ENCODE results near the gene SLC6A12.
"Not testable (repeated sequence)": the region's sequence is repeated elsewhere in the genome, so short reads cannot be mapped to it uniquely, and the experiment has no call there.

SLC6A12 gene

DNA sequence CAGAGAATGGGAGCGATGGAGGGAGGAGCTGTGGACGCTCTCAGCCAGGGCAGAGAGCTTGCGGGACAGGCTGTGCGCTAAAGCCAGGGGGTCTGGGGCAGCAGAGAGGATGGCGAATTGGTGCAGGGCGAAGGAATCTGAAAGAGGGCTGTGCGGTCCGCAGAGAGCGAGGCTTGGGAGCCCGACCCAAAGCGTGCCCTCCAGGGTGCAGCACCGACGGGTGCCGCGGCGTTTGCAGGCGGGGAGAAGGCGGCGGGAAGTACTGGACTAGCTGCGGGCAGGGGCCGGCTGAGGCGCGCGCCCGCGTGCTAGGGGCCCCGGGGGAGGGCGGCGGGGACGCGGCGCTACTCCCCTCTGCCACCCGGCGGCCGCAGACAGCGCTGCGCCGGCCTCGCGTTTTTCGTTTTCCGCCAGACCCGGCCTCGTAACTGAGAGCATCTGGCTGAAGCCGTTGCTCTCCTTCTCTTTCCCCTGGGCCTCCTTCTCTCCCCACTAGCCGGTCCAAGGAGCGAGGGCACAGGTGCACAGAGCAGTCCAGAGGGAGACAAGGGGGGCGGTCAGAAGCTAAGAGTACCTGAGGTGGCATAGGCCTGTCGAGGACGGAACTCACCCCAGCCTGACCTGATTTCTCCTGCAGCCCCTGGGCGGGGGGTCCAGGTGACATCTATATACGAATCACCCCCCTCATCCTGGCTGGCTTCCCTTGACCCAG is 24.9 kb downstream of the SLC6A12 start:
- TF ChIP-seq, protein P1, sequence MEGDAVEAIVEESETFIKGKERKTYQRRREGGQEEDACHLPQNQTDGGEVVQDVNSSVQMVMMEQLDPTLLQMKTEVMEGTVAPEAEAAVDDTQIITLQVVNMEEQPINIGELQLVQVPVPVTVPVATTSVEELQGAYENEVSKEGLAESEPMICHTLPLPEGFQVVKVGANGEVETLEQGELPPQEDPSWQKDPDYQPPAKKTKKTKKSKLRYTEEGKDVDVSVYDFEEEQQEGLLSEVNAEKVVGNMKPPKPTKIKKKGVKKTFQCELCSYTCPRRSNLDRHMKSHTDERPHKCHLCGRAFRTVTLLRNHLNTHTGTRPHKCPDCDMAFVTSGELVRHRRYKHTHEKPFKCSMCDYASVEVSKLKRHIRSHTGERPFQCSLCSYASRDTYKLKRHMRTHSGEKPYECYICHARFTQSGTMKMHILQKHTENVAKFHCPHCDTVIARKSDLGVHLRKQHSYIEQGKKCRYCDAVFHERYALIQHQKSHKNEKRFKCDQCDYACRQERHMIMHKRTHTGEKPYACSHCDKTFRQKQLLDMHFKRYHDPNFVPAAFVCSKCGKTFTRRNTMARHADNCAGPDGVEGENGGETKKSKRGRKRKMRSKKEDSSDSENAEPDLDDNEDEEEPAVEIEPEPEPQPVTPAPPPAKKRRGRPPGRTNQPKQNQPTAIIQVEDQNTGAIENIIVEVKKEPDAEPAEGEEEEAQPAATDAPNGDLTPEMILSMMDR (IDR thresholded peaks at IDR 0.05; ENCODE audit: insufficient read depth, low read depth, low read length, missing control alignments) = peak; percentile 54
- peak; percentile 39 for DNase-seq (ENCODE audit: low read depth)
- no peak overlapping the region for H3K4me3 ChIP-seq (ENCODE audit: low read depth, low read length)

DNA sequence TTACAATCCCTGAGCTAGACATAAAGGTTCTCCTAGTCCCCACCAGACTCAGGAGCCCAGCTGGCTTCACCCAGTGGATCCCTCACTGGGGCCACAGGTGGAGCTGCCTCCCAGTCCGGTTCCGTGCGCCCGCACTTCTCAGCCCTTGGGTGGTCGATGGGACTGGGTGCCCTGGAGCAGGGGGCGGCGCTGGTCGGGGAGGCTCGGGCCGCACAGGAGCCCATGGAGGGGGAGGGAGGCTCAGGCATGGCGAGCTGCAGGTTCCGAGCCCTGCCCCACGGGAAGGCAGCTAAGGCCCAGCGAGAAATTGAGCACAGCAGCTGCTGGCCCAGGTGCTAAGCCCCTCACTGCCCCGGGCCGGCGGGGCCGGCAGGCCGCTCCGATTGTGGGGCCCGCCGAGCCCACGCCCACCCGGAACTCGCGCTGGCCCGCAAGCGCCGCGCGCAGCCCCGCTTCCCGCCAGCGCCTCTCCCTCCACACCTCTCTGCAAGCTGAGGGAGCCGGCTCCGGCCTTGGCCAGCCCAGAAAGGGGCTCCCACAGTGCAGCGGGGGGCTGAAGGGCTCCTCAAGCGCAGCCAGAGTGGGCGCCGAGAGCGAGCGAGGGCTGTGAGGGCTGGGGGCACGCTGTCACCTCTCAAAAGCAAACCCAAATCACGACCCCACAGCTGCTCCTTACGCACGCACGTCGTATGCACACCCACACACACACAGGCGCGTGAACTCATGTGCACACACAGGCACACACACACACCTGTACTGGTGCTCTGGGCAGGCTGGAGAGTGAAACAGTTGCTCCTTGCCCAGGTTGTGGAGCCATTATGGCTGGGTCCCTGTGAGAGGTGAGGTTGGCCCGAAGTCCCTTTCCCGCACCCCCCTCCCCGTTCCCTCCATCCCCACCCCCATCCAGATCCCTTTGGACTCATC is 25.7 kb downstream of the SLC6A12 start:
- DNase-seq (ENCODE audit: low read depth); H3K4me3 ChIP-seq (ENCODE audit: low read depth, low read length): not testable (repeated sequence)

DNA sequence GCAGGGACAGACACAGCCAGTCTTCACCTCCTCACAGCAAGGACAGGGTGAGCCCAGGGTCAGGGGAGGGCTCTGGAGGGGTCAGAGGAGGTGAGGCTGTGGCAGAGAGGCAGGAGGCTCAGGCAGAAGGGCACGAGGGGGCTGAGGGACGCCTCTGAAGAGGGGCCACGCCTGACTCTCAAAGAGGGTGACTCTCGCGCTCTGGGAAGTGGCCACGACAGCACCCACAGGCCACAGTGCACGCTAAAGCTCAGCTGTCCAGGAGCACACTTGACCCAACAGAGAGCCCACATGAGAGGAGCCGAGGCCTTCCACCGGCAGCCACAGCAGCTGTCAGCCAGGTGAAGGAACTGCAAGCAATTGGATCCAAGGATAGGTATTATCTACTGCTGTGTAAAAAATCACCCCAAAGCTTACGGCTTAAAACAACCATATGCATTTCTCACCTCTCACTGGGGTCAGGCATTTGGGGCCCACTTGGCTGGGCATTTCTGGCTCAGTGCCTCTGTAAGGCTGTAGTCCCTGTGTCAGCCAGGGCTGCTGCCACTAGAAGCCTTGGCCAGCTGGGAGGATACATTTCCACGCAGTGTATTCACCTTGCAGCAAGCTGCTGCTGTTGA is 27.8 kb downstream of the SLC6A12 start:
- no peak overlapping the region for H3K4me3 ChIP-seq (ENCODE audit: low read depth, low read length)
- DNase-seq (ENCODE audit: low read depth) = no peak
- TF ChIP-seq, protein P1 (IDR thresholded peaks at IDR 0.05; ENCODE audit: insufficient read depth, low read depth, low read length, missing control alignments) = no peak

DNA sequence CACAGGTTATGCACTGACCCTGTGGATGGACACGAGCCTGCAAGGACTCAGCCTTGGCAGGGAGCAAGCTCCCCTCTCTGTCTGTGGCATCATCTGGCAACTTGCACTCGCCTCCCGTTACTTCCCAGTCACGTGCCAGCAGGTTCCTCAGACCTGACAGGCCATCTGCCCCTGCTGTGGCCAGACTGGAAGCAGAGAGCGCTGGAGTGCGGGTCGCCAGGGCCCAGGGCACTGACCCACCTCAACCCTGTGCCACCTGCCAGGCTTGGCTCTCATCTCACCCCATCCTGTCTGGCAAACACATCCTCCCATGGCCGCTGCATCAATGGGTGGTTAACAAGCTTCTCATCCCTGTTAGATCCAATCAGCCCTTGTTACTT is 28.4 kb downstream of the SLC6A12 start:
- no peak for DNase-seq (ENCODE audit: low read depth)
- TF ChIP-seq, protein P1 (IDR thresholded peaks at IDR 0.05; ENCODE audit: insufficient read depth, low read depth, low read length, missing control alignments) = no peak
- no peak overlapping the region for H3K4me3 ChIP-seq (ENCODE audit: low read depth, low read length)

- no peak overlapping the region for H3K4me3 ChIP-seq (ENCODE audit: low read depth, low read length)
- no peak for DNase-seq (ENCODE audit: low read depth)
- TF ChIP-seq, protein P1 (IDR thresholded peaks at IDR 0.05; ENCODE audit: insufficient read depth, low read depth, low read length, missing control alignments) = no peak
These were observed 29.0 kb downstream of the SLC6A12 start for GRCh38 chr12:184811-185575.

DNA sequence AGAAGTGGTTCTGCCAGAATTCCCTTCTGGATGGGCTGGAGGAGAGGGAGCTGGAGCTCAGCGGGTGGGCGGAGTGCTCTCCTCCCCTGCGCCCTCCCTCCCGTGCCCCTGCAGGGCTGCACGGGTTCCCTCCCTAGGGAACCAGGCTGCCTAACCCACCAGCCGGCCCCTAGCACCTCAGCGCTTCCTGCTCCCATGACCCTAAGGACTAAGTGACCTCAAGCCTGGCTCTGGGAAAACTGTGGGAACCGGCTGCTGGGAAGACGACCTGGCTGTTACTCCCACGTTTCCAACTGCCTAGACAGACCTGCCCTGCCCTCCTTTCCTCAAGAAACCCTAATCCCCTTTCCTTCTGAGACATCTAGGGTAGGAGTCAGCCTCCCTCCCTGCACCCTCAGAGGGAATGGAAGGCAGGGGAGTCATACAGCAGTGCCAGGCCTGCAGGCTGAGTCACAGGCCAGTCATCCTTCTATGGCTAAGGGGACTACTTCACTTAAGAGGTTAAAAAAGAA is 31.5 kb downstream of the SLC6A12 start:
- H3K4me3 ChIP-seq (ENCODE audit: low read depth, low read length) = no peak overlapping the region
- no peak for DNase-seq (ENCODE audit: low read depth)
- TF ChIP-seq, protein P1 (IDR thresholded peaks at IDR 0.05; ENCODE audit: insufficient read depth, low read depth, low read length, missing control alignments) = no peak
